Peyer's patch (tissue), 4 donors: Measurements from ENCODE around the gene PPP5C.
"Not testable (repeated sequence)": the region's sequence is repeated elsewhere in the genome, so short reads cannot be mapped to it uniquely, and the experiment has no call there.

Experiments
- CTCF ChIP-seq, 6 experiments: fragments of 450-650 bp in 4 of 6; fragments of 200-600 bp in 2 of 6; sonication (generic) in 1 of 6; IDR thresholded peaks; one replicate each; pipeline ENCODE4 v1.5.1; 2017 to 2019; ENCODE audit warnings: antibody characterized with exemption in 6 of 6, mild to moderate bottlenecking in 3 of 6, moderate library complexity in 1 of 6
- POLR2A ChIP-seq, 2 donors: fragments of 450-650 bp; IDR thresholded peaks; one replicate each; pipeline ENCODE4 v1.5.1; 2017; ENCODE audit warnings: antibody characterized with exemption in 2 of 2, mild to moderate bottlenecking in 2 of 2, moderate library complexity in 2 of 2

GRCh38 chr19:46397801-46398479 is 51.1 kb downstream of the PPP5C start:
- not testable (repeated sequence) for TF ChIP-seq POLR2A, CTCF (IDR thresholded peaks at IDR 0.05)
